NCI-H345 treated with DMSO at 0.1 percent for 48 hours (cell line): ENCODE results near the gene ENGASE.

ENCODE experiments used
- DNase-seq: peaks from one replicate; lab custom pipeline; 2025; ENCODE audit not compliant: unreplicated experiment; lab: John Stamatoyannopoulos, UW

ENGASE gene

DNA sequence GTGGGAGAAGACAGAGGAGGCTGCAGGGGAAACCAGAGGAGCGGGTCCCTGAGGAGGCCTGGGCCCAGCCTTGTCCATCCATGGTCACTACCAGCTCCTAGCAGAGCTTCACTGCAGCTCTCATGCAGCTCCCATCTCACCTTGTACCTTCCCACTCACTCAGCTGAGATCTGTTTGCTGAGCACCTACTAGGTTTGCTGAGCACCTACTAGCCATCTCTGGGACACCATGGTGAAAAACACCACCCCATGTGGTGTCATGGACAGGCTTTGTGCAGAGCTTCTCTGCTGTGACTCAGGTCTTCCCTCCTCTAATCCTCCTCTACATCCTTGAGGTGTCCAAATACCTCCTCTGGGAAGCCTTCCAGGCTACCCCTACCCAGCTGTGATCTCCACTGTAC is 58.6 kb downstream of the ENGASE start:
- no peak for DNase-seq

DNA sequence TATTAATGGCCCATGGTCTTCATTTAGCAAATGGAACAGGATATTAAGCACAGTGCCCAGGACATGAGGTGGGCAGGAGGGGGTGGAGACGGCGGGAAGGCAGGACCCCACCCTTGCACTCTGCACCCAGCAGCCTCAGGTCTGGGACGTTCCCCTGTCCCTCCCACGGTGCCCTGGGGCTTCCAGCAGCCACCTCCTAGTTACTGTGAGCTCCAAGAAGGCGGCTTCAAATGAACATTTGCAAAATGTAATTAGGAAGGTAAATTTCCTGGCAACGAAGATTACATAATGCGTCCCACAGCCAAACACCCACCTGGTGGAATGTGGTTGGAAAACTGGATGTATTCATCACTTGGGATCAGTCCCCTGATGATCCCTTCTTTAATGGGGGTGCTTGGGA is 59.4 kb downstream of the ENGASE start:
- DNase-seq, result no peak

DNA sequence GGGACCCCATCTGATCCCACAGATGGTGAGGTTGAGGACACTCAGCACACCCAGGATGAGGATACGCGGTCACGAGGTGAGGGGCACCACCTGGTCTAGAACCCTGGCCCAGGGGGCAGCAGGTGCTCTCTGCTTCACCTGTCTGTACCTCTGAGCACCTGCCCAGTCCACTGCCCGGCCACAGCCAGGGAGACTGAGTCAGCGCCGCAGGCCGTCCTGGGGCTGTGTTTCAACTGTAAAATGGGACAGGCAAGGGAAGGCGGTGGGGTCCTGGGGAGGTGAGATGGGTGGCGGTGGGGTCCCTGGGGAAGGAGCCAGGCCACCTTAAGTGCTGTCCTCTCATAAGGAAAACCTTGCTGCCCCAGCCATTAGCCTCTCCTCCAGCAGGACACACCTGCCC is 60.4 kb downstream of the ENGASE start:
- DNase-seq, result no peak

DNA sequence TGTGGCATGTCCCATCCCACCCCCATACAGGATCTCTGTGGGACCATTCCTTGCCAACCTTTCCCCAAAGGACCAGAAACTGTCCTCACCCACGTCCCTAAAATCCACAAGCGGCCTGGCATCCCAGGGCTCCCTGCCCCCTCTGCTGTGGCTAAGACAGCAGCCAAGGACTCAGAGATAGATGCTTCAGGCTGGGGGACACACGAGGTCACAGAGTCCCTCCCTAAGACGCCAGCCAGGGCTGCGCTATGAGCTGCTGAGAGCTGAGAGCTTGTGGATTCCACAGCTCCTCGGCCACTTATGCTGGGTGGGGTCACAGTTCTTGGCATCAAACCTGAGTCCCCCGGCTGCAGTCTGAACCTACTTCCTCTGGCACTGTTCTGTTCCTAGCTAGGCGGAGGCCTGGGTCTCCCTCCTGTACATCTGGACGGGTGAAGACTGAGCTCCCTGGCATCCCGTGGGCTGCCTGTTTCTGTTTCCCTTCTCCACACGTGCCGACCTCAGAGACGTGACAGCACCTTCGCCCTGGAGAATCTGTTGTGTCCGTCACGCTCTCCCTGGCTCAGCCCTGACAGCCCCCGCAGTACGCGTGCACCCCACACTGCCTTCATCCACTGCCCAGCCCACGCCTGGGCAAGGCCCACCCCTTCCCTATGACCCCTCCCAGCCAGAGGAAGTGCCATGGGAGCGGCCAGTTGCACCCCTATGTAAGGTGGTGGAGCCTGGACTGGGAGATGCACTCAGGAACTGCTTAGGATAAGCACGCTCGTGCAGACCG is 61.2 kb downstream of the ENGASE start:
- DNase-seq, result no peak
